Peyer's patch (tissue), 4 donors: ENCODE measurements around the gene MRPS23.

Experiments
- CTCF ChIP-seq, 6 experiments: fragments of 450-650 bp in 4 of 6; fragments of 200-600 bp in 2 of 6; sonication (generic) in 1 of 6; IDR thresholded peaks; one replicate each; pipeline ENCODE4 v1.5.1; 2017 to 2019; ENCODE audit warnings: antibody characterized with exemption in 6 of 6, mild to moderate bottlenecking in 3 of 6, moderate library complexity in 1 of 6
- POLR2A ChIP-seq, 2 donors: fragments of 450-650 bp; IDR thresholded peaks; one replicate each; pipeline ENCODE4 v1.5.1; 2017; ENCODE audit warnings: antibody characterized with exemption in 2 of 2, mild to moderate bottlenecking in 2 of 2, moderate library complexity in 2 of 2

DNA sequence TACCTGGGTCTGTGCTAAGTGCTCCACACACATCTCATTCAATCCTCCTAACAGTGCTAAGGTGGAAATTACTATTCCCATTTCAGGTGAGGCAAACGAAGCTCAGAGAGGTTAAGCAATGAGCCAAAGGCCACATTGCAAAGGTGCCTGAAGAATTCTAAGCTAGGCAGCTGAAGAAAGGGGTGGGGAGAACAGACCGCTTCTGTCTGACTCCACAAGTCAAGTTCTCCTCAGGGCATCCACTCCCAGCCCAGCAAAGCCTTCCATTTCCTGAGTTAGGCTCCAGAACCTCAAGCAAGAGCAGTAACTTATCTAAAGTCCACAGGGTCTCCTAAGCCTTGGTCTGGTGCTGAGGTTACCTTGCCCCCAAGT lies 27.0 kb upstream of the MRPS23 start:
- TF ChIP-seq POLR2A (IDR thresholded peaks at IDR 0.05), result no peak
- TF ChIP-seq CTCF (IDR thresholded peaks at IDR 0.05), result no peak
